HepG2 (cell line): ENCODE results near the gene OSCP1. TPM values are rescaled to one million over a fixed set of nuclear protein-coding genes. Genes with fewer than 3 reads are reported as not detected.

Experiments used
- CENPX ChIP-seq: sonication (generic); formaldehyde crosslinking; IDR thresholded peaks from 2 replicates; pipeline ENCODE4 v1.9.0; 2021; ENCODE audit warnings: mild to moderate bottlenecking, missing genetic modification reagents, moderate library complexity
- FIP1L1 ChIP-seq: fragments of 200-400 bp; formaldehyde crosslinking; IDR thresholded peaks from 2 replicates; pipeline ENCODE4 v1.6.1; 2018; ENCODE audit warnings: low read depth, mild to moderate bottlenecking, low read length, moderate library complexity, borderline replicate concordance; ENCODE audit not compliant: insufficient read depth
- FLYWCH1 ChIP-seq: sonication (generic); formaldehyde crosslinking; IDR thresholded peaks from 2 replicates; pipeline ENCODE4 v1.8.1; 2023; ENCODE audit warnings: mild to moderate bottlenecking, missing genetic modification reagents
- RAD21 ChIP-seq: fragments of 450-650 bp; formaldehyde crosslinking; IDR thresholded peaks from 2 replicates; pipeline ENCODE4 v1.5.0; 2020; ENCODE audit warnings: mild to moderate bottlenecking
- STAT5B ChIP-seq: sonication (generic); formaldehyde crosslinking; IDR thresholded peaks from 2 replicates; pipeline ENCODE4 v1.4.0; 2020; ENCODE audit warnings: missing genetic modification reagents
- TBX3 ChIP-seq: fragments of 450-650 bp; IDR thresholded peaks from 2 replicates; pipeline ENCODE4 v1.6.1; 2017; ENCODE audit warnings: antibody characterized with exemption, mild to moderate bottlenecking, inconsistent platforms, borderline replicate concordance
- ZBTB39 ChIP-seq: sonication (generic); formaldehyde crosslinking; IDR thresholded peaks from 2 replicates; pipeline ENCODE4 v1.5.0; 2020; ENCODE audit warnings: missing genetic modification reagents
- ZBTB44 ChIP-seq: sonication (generic); formaldehyde crosslinking; IDR thresholded peaks from 2 replicates; pipeline ENCODE4 v1.4.0; 2020; ENCODE audit warnings: missing genetic modification reagents
- ZNF275 ChIP-seq: sonication (generic); formaldehyde crosslinking; IDR thresholded peaks from 2 replicates; pipeline ENCODE4 v1.8.0; 2022; ENCODE audit warnings: missing genetic modification reagents, mild to moderate bottlenecking, inconsistent platforms, borderline replicate concordance
- ZNF430 ChIP-seq: sonication (generic); formaldehyde crosslinking; IDR thresholded peaks from 2 replicates; pipeline ENCODE4 v1.9.0; 2021; ENCODE audit warnings: mild to moderate bottlenecking, missing genetic modification reagents
- ZNF609 ChIP-seq: sonication (generic); formaldehyde crosslinking; IDR thresholded peaks from 2 replicates; pipeline ENCODE4 v1.4.0; 2020; ENCODE audit warnings: mild to moderate bottlenecking, missing genetic modification reagents, borderline replicate concordance
- ZXDC ChIP-seq: sonication (generic); formaldehyde crosslinking; IDR thresholded peaks from 2 replicates; pipeline ENCODE4 v1.5.0; 2020; ENCODE audit warnings: mild to moderate bottlenecking, missing genetic modification reagents
- polyA plus RNA-seq, 8 experiments: library from polyadenylated mRNA; depleted of rRNA in 3 of 8; stranded (reverse) in 7 of 8; unstranded in 1 of 8; fragments of >200 nt; fragmentation: Illumina TruSeq in 4 of 8; extraction: Trizol in 4 of 8; gene quantifications; 2 replicates each; pipeline versions ENCODE4 v1.2.1 to v1.2.3, GENCODE V29; 2011 to 2016; ENCODE audit warnings: low read depth in 4 of 8, missing spikeins in 1 of 8, mixed read lengths in 1 of 8; ENCODE audit not compliant: insufficient read depth in 1 of 8
- total RNA-seq, 5 experiments: library from RNA; depleted of rRNA; stranded (reverse); fragments of >200 nt; fragmentation: Illumina TruSeq; extraction: Trizol; gene quantifications; 2 replicates each; pipeline ENCODE4 v1.2.3, GENCODE V29; 2016; ENCODE audit warnings: low read depth in 1 of 5

OSCP1 gene
- total and polyA plus RNA-seq, 2 of the 13 experiments (the other 11 are each of a cell fraction or from before 2014, with no cell fraction given) = 0.60 to 0.84 TPM

GRCh38 chr1:36397378-36398230, 52.6 kb downstream of the OSCP1 start, which contains the start of gene LSM10 (continued):
- TF ChIP-seq STAT5B (CRISPR knock-in tag) (no peak), TBX3 (no peak), ZBTB39 (CRISPR knock-in tag) (peak; percentile 83; the same call in 1 of the 2 replicates), FIP1L1 (no peak), RAD21 (no peak), ZNF609 (CRISPR knock-in tag) (no peak), ZXDC (CRISPR knock-in tag) (no peak; the same call in 1 of the 2 replicates), ZNF430 (CRISPR knock-in tag) (peak; percentile 65; the same call in 1 of the 2 replicates), ZBTB44 (CRISPR knock-in tag) (no peak), ZNF275 (CRISPR knock-in tag) (no peak; the same call in 1 of the 2 replicates), CENPX (CRISPR knock-in tag) (no peak), FLYWCH1 (CRISPR knock-in tag) (no peak)
